Astrocyte of the hippocampus (primary cell): ENCODE results near the gene OR13D1.
"Not testable (repeated sequence)": the region's sequence is repeated elsewhere in the genome, so short reads cannot be mapped to it uniquely, and the experiment has no call there.

Experiments
- DNase-seq: peaks from one replicate; pipeline ENCODE4 v3.0.0; 2011; ENCODE audit warnings: low read depth, low spot score

The OR13D1 gene, protein sequence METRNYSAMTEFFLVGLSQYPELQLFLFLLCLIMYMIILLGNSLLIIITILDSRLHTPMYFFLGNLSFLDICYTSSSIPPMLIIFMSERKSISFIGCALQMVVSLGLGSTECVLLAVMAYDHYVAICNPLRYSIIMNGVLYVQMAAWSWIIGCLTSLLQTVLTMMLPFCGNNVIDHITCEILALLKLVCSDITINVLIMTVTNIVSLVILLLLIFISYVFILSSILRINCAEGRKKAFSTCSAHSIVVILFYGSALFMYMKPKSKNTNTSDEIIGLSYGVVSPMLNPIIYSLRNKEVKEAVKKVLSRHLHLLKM

DNA sequence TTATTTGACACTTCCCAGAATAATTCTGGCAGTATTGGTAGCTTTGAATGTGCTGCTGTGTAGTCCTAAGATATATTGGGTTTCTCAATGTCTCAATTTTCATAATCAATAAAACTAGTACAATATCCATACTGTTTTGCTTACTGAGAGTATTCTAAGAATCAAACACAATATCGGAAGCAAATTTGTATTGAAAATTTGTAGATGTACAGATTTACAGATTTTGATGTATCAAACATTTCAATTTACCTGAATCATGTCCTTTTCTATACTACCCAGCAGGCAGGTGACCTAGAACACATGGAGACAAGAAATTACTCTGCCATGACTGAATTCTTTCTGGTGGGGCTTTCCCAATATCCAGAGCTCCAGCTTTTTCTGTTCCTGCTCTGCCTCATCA lies at the start of gene OR13D1:
OR13D1 (plus strand) TSS at position 301 of the 400 bp plus-strand sequence; CDS start at position 301, 0 bp downstream.
- no peak for DNase-seq

DNA sequence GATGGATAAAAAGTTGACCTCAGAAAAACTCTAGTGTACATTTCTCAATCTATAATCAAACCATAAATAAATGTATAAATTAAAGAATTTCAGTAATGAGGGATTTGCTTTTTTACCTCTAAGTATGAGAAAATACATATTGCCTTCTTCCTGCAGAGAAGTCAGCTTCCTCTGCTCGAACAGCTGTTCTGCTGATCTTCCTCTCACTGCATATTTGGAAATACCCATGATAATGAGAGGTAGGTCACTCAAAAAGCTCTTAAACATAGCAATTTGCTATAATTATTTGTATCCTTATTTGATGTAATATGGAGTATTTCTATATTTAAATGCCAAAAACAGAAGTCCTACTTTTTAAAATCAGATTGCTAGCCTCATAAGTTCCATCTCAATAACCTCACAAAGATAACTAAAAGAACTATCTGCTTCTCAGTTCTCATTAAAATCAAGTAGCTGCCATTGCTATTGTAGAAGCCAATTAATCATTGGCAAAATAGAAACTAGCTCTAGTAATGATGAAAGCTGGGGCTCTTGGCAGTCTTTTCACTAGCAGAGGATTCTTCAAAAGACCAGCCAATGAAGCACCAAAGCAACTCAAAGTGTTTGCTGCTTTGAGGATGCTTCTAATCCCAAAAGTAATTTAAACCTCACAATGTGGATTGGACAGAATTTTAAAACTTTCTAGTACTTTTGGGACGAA lies 35.7 kb upstream of the OR13D1 start:
- no peak for DNase-seq

GRCh38 chr9:104675611-104676010 lies 18.7 kb upstream of the OR13D1 start:
- DNase-seq, result no peak

DNA sequence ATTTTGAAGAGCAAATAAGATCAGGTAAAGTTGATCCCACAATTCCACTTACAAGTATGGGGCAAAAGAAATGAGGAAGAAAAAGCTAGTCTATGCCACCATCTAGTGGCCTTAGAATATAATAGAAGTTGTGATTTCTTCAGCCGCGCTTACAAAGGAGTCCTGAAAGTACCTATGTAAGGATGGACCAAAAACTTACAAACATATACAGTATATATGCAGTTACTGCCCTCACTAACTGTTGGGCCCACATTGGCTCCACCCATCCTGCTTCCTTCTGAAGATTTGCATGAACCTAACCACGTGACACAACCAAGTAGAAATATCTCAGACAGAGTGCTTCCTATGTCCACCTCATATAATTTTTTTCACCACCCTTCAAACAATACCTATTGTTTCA lies 11.7 kb upstream of the OR13D1 start:
- DNase-seq, result peak; percentile 62

DNA sequence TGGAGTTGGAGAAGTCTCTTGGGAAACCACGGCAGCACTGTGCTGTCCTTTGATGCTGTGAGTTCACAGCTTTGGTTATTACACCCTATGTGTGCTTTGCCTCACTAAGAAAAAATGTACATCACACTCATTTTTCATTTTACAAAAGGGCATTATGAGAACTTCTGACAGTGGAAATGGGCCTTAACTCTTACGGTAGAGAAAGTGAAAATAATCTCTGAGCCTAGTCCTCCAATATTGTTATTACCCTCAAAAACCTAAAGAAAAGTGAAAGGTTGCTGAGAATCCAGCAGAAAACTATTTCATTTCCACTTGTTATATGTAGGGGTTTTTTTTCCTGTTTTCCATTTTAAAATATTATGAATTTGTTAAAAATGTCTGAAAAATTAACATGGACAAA lies 8.2 kb upstream of the OR13D1 start:
- no peak for DNase-seq

GRCh38 chr9:104700306-104700705 lies 6.0 kb downstream of the OR13D1 start:
- DNase-seq, result no peak

DNA sequence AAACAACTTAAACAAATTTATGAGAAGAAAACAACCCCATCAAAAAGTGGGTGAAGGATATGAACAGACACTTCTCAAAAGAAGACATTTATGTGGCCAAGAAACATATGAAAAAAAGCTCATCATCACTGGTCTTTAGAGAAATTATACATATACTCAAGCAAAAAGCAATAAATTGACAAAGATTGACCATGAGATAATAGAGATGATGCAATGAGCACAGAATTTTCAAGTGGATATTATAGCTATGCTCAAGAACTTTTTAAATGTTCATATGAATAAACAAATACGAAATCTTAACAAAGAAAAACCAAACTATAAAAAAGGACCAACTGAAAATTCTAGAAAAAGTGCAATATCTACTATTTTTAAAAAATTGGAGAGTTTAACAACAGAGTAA lies 14.4 kb downstream of the OR13D1 start:
- not testable (repeated sequence) for DNase-seq

DNA sequence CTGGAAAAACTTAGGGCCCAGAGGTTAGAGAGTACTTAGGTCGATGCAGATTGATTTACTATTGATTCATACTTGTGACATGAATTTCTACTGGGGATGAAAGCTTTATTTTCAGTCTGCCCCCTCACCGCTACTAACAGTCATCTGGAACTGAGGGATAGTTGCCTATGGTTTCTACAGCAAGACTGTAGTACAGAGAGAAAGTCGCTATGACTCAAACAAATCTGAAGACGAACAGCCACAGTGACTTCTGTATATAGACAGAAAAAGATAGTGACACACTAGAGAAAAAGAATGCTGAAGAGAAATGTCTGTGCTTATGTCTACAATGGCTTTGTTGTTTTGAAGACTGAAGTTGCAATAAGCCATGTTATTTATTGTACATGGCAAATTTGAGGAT lies 17.3 kb downstream of the OR13D1 start:
- DNase-seq, result no peak

DNA sequence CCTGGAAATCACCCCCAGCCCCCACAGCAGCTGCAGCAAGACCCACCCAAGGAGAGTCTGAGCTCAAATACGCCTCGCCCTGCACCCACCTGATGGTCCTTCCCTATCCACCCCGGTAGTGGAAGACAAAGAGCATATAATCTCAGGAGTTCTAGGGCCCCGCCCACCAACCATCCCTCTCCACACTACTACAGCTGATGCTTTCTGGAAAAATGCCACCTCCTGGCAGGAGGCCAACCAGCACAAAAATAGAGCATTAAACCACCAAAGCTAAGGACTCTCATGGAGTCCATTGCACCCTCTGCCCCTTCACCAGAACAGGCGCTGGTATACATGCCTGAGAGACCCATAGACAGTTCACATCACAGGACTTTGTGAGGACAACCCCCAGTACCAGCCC lies 30.7 kb downstream of the OR13D1 start:
- no peak for DNase-seq

GRCh38 chr9:104738452-104738851 lies 44.1 kb downstream of the OR13D1 start:
- DNase-seq, result no peak

GRCh38 chr9:104740621-104741020 lies 46.3 kb downstream of the OR13D1 start:
- peak; percentile 12 for DNase-seq

- DNase-seq, result peak; percentile 78
Measured at GRCh38 chr9:104743376-104743985, 49.2 kb downstream of the OR13D1 start.
